ENCODE results near the gene INPP5F. TPM values are rescaled to one million over a fixed set of nuclear protein-coding genes. Genes with fewer than 3 reads are reported as not detected.

The INPP5F gene
- polyA plus RNA-seq (2012; ENCODE audit: insufficient read depth, insufficient read length) = 9.1 TPM

GRCh38 chr10:119725828-119726675 is at the start of gene INPP5F:
Gene INPP5F (plus strand): TSS chr10:119726050. CDS start chr10:119726263, 213 bp downstream.
- H3K4me3 ChIP-seq (ENCODE audit: low read length) = peak within 1 kb of the TSS; percentile 64

GRCh38 chr10:119677126-119677525 is 48.7 kb upstream of the INPP5F start:
- no peak for DNase-seq (ENCODE audit: low read depth, low spot score)
- H3K4me3 ChIP-seq (ENCODE audit: low read length) = no peak overlapping the region

More at GRCh38 chr10:119725828-119726675, at the start of gene INPP5F:
- peak; percentile 95 for DNase-seq (ENCODE audit: low read depth, low spot score)

GRCh38 chr10:119677904-119678755 is 47.7 kb upstream of the INPP5F start:
- H3K4me3 ChIP-seq (ENCODE audit: low read length) = no peak overlapping the region
- no peak for DNase-seq (ENCODE audit: low read depth, low spot score)

GRCh38 chr10:119679480-119679829 is 46.4 kb upstream of the INPP5F start:
- DNase-seq (ENCODE audit: low read depth, low spot score) = no peak
- H3K4me3 ChIP-seq (ENCODE audit: low read length) = no peak overlapping the region

- H3K4me3 ChIP-seq (ENCODE audit: low read length) = no peak overlapping the region
- DNase-seq (ENCODE audit: low read depth, low spot score) = no peak
These were observed 45.8 kb upstream of the INPP5F start for GRCh38 chr10:119680050-119680449.

GRCh38 chr10:119680650-119681081 is 45.2 kb upstream of the INPP5F start:
- no peak for DNase-seq (ENCODE audit: low read depth, low spot score)
- H3K4me3 ChIP-seq (ENCODE audit: low read length) = no peak overlapping the region

- DNase-seq (ENCODE audit: low read depth, low spot score) = peak; percentile 57
- no peak overlapping the region for H3K4me3 ChIP-seq (ENCODE audit: low read length)
These were observed 39.2 kb upstream of the INPP5F start for GRCh38 chr10:119686465-119687191.

- H3K4me3 ChIP-seq (ENCODE audit: low read length) = no peak overlapping the region
- no peak for DNase-seq (ENCODE audit: low read depth, low spot score)
These were observed 38.4 kb upstream of the INPP5F start for GRCh38 chr10:119687192-119688032.

- no peak overlapping the region for H3K4me3 ChIP-seq (ENCODE audit: low read length)
- no peak for DNase-seq (ENCODE audit: low read depth, low spot score)
These were observed 37.8 kb upstream of the INPP5F start for GRCh38 chr10:119688033-119688508.

GRCh38 chr10:119689016-119689580 is 36.8 kb upstream of the INPP5F start:
- DNase-seq (ENCODE audit: low read depth, low spot score) = no peak
- H3K4me3 ChIP-seq (ENCODE audit: low read length) = no peak overlapping the region

- peak; percentile 25 for DNase-seq (ENCODE audit: low read depth, low spot score)
- no peak overlapping the region for H3K4me3 ChIP-seq (ENCODE audit: low read length)
These were observed 34.1 kb upstream of the INPP5F start for GRCh38 chr10:119691726-119692125.

- no peak for DNase-seq (ENCODE audit: low read depth, low spot score)
- H3K4me3 ChIP-seq (ENCODE audit: low read length) = no peak overlapping the region
These were observed 32.4 kb upstream of the INPP5F start for GRCh38 chr10:119693262-119693957.

GRCh38 chr10:119694608-119695007 is 31.2 kb upstream of the INPP5F start:
- DNase-seq (ENCODE audit: low read depth, low spot score) = no peak
- H3K4me3 ChIP-seq (ENCODE audit: low read length) = no peak overlapping the region

- DNase-seq (ENCODE audit: low read depth, low spot score) = no peak
- H3K4me3 ChIP-seq (ENCODE audit: low read length) = no peak overlapping the region
These were observed 25.4 kb upstream of the INPP5F start for GRCh38 chr10:119700321-119700954.

- DNase-seq (ENCODE audit: low read depth, low spot score) = no peak
- H3K4me3 ChIP-seq (ENCODE audit: low read length) = no peak overlapping the region
These were observed 24.0 kb upstream of the INPP5F start for GRCh38 chr10:119701861-119702260.

- H3K4me3 ChIP-seq (ENCODE audit: low read length) = no peak overlapping the region
- DNase-seq (ENCODE audit: low read depth, low spot score) = no peak
These were observed 23.3 kb upstream of the INPP5F start for GRCh38 chr10:119702583-119702982.

- DNase-seq (ENCODE audit: low read depth, low spot score) = no peak
- H3K4me3 ChIP-seq (ENCODE audit: low read length) = no peak overlapping the region
These were observed 21.8 kb upstream of the INPP5F start for GRCh38 chr10:119703903-119704508.

Data from Jurkat, Clone E6-1 (cell line).